NK-92 (cell line): ENCODE measurements around the gene EGFL7.
"Not testable (repeated sequence)": the region's sequence is repeated elsewhere in the genome, so short reads cannot be mapped to it uniquely, and the experiment has no call there.

Source experiments
- DNase-seq: peaks from one replicate; lab custom pipeline; 2025; ENCODE audit not compliant: unreplicated experiment; lab: John Stamatoyannopoulos, UW

The EGFL7 gene

DNA sequence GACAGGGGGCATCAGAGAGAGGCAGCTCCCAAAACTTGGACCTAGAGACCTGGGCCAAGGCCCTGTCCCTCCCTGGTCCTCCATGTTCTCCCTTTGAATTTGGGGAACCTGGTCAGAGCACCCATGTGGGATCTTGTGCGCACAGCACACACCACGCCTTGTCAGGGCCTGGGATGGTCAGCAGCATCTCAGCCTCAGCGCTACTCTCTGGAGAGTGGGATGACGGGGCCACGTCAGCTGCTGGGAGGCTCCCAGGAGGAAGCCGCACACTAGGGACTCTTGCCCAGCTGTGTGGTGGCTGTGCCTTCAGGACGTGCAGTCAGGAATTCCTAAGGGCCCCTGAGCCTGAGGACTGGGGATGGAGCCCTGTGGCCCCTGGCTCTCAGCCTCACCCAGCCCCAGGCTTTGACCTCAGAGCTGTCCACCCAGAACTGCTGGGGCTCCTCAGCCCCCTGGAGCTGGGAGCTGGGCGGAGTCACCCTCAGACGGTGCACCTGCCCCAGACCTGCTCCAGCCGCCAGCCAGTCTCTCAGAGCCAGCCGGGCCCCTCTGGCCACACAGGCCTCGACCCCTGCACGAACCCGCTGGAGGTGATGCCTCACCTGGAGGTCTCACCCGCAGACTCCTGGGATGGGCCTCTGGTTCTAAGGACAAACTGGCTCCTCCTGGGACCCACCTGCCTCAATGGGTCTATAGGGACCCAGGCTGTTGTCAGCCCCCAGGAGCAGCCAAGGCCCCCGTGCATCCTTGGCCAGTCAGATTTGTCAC lies 38.3 kb upstream of the EGFL7 start:
- no peak for DNase-seq

DNA sequence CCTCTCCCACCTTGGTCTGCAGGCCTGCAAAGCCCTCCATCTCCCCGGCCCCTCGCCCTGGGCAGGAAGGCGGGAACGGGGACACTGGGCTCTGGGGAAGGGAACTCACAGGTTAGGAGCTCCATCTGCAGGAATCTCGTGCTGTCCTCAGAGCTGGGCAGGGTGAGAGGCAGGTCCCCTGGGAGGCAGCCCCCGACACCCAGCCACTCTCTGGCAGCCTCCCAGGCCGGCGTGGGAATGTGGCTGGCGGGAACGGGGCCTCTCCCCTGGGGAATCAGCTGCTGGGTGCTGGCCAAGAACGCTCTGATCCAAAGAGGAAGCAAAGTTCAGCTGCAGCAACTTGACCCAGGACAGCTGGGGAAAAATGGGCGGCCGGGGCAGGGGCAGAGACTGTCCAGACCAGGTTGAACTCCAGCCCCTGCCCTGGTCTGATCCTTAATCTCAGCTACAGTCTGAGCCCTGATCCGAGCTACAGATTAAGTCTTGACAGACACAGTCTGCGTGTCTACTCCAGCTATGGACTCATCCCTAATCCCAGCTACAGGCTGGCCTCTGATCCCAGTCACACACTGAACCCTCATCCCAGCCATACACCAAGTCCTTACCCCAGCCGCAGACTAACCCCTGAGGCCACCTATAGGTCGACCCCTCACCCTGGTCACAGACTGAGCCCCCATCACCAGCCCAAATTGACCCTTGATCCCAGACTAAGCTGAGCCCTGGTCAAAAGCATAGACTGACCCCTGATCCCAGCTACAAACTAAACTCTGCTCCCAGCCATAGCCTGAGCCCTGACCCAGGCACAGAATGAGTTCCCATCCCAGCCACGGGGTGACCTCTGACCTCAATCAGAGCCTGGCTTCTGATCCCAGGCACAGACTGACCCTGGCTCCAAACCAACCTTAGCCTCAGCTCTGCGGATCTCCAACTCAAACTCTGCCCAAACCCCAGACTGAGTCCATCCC lies 37.3 kb upstream of the EGFL7 start:
- no peak for DNase-seq

DNA sequence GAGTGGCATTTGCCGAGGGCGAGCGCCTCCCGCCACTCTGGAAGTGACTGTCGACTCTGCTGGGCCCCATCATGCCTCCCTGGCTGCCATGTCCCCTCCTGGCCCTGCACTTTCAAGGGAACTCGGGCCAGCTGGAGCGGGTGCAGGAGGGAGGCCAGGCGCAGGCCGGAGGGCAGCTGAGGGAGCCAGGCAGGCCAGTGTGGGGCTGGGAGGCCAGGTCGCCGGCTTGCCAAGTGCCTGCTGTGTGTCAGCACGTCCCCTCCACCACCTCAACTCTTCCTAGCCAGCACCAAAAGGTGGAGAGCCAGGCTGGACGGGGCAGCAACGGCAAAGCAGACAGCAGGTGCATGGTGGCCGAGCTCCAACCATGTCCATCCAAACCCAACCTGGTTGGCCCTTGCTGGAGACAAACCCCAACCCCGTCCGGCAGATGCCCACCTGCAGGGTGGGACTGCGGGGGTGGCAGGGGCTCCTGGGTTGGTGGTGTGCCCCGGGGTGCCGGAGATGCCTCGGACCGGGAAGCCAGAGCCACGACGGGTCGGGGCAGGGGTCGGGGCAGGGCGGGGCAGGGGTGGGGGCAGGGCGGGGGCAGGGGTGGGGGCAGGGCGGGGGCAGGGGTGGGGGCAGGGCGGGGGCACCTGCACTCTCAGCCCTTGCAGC lies 36.5 kb upstream of the EGFL7 start:
- no peak for DNase-seq

DNA sequence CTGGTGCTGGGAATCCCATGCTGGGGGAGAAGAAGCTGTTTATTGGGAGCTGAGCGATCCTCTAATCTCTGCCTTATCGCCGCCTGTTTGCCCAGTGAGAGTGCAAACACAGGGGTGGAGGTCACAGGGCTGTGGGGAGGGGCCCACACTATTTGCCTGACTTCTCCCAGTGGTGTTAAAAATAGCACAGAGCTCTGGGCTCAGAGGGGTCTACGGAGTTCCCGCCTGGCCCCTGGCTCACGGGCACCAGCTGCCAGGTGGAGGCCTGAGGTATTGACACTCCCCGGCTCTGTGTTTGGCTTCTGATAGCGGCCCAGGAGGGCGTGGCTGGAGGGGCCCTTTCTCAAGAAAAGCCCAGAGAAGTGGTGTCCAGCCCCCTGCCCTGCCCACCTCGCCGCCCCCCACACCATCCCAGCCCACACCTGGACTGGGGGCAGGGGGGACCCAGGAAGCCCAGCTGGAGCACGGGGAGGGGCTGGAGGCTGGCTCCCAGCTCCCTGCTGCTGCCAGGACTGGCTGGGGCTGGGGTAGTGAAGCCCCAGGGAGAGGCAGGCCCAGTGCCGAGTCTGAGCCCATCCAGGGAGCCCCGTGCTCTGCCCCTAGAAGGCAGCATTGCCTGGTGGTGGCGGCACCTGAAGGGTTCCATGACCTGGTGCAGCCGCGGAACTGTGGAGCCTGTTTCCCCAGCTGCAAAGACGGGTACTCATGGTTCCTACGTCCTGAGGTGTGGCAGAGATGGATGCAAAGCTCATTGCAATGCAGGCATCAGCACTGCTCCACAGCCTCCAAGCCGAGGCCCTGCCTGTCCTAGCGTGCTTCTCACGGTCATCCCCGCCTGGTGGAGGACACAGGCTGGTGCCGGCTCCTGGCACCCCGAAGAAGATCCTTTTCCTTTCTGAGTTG lies 35.7 kb upstream of the EGFL7 start:
- DNase-seq = no peak

DNA sequence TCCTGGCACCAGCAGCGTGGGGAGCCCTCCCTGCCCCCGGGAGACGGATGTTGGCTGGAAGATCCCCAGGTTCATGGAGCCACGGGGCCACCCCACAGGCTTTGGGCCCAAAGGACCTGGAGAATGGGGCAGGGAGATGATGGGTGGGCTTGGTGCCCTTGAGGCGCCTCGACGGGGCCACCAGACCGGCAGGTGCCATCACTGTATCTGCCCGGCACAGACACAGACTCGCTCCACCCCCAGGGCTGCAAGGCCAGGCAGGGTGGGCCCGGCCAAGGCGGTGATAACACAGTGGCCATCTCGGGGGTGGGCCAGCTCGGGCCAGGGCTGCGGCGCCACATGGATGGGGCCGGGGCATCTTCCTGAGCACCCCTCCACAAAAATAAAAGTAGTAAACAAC lies 35.0 kb upstream of the EGFL7 start:
- DNase-seq = no peak

DNA sequence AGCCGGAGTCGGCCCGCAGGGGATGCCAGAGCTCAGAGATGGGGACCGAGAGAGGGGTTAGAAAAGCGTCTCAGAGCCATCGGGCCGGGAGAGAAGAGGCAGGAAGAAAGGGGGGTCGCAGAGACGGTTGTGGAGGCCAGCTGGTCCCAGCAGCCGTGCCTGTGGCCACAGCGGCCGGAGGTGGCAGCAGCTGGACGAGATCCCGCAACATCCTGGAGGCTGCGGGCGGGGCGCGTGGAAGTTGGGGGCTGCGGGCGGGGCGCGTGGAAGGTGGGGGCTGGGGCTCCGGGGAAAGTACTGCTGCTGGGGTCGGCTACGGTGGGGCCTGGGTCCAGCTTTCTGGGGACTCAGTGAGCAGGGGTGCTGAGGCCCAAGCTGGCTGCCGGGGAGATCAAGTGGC lies 34.4 kb upstream of the EGFL7 start:
- DNase-seq = no peak

DNA sequence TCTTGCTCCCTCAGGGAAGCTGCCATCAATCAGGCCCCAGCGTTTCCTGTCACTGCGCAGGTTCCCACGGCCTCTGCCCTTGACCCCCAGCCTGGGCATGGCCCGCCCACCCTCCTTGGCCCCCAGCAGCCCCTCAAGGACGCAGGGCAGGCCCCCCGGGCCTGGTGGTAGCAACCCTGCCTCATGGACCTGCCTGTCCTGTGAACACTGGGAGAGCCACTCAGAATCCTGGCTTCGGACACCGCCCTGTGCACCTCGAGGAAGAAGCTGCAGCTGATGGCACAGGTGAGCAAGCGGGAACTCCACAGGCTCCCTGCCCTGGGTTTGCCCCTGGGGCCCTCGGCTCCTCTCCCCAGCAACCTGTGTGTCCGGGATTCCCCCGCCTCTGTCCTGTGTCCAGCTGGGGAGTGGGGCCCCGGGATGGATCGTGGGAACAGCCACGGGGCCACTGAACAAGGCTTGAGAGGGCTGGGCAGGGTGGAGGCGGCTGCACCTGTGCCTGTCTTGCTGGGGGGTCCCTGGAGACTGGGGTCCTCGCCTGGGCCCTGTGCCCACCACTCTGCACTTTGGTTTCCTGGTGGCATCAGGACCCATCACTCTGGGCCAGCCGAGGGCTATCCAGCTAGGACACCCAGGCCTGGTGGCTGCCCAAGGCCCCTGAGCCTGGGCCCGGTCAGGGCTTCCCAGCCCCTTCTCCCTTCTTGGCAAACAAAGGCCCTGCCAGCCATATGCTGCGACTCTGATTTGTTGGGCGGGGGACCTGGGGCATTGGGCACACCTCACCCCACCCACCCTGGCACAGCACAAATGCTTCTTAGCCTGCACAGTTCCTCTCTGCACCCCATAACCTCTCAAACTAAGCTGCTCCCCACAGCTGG lies 33.5 kb upstream of the EGFL7 start:
- DNase-seq = no peak

DNA sequence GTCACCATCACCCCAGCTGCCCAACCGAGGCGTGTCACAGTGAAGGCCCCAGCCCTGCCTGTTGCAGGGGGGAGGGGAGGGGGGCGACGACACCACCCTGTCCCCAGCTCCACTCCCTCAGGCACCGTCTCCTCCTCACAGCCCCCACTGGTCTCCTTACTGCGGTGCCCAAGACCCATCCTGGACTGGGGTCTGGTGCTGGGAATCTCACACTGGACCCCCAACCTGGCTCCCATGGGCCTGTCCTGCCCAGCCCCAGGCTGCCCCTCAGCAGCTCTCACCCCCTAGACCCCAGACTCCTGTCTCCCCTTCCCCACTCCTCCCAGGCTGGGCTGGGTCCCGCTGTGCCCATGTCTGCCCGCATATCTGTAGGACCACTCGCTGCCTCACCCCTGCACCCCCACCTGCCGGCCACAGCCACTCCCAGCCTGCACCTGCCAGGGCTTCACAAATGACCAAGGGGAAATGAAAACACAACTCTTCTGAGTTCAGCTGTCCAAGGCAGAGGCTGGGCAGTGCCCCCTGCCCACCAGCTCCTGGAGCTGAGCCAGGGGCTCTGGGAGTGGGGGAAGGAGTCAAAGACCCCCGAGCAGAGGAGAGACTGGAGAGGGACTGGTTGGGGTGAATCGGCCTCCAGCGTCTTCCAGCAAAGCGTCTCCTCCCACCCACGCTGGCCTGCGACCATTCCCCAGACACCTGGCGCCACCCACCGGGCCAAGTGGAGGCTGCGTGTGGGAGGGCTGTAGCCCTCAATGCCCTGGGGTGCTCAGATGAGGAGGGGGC lies 32.6 kb upstream of the EGFL7 start:
- DNase-seq = no peak

DNA sequence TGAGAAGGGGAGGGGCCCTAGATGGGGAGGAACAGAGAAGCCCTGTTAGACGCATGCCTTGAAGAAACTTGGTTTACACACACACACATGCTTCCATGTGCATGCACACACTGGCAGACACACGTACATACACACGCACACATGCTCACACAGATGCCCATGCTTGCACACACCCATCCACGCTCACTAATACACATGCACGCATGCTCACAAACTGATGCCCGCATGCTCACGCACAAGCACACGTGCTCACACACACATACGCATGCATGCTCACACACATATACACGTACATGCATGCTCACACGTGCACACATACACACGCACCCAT lies 32.1 kb upstream of the EGFL7 start:
- DNase-seq = no peak

DNA sequence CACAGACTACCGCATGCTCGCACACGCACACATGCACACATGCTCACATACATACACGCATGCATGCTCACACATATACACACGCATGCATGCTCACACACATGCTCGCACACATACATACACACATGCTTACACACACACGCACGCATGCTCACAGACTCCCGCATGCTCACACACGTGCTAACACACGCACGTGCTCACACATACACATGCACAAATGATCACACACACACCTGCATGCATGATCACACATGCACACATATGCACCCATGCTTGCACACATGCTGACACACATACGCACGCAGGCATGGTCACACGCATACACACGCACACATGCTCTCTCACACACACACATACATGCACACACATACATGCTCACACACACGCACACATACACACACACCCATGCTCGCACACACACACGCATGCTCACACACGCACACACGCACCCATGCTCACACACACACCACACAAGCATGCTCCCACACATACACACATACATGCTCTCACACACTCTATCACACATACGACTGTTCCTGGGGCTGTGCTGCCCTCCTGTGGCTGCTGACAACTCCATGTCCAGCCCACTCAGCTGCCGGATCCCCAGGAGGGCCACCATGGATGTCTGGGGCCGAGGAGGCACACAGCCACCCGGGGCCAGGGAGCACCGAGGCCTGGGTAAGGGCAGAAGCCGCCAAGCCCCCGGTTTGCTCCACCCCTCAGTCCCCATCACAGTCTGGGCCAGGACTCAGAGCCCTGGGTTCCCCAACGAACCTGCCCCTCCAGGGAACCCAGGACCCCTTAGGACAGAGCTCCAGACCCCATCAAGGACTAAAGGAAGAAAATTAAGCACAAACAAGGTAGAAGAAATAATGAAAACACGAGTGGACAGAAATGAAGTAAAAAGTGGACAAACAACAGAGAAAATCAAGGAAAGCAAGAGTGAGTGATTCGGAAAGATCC lies 31.4 kb upstream of the EGFL7 start:
- DNase-seq = no peak

DNA sequence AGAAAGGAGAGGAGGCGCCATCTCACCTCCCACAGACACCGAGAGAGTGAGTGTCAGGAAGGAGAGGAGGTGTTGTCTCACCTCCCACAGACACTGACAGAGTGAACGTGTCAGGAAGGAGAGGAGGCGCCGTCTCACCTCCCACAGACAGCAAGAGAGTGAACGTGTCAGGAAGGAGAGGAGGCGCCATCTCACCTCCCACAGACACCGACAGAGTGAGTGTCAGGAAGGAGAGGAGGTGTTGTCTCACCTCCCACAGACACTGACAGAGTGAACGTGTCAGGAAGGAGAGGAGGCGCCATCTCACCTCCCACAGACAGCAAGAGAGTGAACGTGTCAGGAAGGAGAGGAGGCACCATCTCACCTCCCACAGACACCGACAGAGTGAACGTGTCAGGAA lies 30.6 kb upstream of the EGFL7 start:
- DNase-seq = not testable (repeated sequence)

DNA sequence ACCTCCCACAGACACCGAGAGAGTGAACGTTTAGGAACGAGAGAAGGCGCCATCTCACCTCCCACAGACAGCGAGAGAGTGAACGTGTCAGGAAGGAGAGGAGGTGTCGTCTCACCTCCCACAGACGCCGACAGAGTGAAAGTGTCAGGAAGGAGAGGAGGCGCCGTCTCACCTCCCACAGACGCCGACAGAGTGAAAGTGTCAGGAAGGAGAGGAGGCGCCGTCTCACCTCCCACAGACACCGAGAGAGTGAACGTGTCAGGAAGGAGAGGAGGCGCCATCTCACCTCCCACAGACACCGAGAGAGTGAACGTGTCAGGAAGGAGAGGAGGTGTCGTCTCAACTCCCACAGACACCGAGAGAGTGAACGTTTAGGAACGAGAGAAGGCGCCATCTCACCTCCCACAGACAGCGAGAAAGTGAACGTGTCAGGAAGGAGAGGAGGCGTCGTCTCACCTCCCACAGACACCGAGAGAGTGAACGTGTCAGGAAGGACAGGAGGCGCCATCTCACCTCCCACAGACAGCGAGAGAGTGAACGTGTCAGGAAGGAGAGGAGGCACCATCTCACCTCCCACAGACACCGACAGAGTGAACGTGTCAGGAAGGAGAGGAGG lies 30.1 kb upstream of the EGFL7 start:
- DNase-seq = not testable (repeated sequence)

DNA sequence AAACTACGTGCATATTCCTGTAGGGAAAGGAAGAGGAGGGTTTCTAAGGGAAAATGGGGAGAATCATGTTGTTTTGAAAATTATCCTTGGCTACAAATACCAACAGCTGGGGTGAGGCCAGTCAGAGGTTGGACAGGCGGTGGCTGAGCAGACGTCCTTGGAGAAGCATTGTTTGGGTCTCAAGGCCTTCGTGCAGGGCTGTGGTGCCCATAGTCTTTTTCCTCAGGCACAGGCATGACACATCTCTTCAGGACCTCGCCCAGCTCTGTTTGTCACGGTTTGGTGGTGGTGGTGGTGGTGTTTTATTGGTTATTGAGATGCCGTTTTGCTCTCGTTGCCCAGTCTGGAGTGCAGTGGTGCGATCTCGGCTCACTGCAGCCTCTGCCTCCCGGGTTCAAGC lies 27.8 kb upstream of the EGFL7 start:
- DNase-seq = no peak

DNA sequence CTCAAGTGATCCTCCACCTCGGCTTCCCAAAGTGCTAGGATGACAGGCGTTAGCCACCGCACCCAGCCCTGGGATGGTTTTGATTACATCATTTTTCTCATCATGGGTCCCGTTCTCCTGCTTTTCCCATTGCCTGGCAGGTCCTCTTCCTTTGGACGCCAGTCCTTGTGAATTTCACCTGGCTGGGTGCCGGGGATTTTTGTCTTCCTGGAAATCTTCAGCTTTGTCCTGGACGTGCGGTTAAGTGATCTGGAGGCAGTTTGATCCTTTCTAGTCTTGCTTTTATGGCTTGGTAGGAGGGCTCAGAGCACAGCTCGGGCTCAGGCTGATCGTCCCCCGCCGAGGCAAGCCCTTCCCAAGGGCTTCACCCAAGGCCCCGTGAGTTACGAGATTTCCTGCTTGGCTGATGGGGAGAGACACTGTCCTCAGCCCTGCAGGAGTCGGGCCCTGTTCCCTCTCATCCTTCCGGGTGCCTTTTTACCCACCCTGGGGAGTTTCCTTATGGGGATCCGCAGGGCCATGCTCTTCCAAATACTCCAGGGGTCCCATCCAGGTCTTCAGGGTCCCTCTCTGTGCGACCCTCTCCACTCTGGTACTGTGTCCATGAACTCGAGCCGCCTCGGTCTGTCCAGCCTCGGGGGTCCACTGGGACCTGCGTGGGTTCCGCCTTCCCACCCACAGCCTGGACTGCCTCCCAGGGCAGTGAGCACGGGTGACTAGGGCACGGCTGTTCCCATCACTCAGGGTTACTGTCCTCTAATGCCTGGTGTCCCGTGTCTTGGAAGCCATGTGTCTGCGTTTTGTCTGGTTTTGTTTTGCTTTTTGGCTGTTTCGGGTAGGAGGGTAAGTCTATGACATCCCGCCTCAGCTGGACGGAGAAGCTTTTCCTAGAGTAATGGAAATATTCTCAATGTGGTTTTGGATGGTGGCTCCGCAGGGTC lies 22.3 kb upstream of the EGFL7 start:
- no peak for DNase-seq

DNA sequence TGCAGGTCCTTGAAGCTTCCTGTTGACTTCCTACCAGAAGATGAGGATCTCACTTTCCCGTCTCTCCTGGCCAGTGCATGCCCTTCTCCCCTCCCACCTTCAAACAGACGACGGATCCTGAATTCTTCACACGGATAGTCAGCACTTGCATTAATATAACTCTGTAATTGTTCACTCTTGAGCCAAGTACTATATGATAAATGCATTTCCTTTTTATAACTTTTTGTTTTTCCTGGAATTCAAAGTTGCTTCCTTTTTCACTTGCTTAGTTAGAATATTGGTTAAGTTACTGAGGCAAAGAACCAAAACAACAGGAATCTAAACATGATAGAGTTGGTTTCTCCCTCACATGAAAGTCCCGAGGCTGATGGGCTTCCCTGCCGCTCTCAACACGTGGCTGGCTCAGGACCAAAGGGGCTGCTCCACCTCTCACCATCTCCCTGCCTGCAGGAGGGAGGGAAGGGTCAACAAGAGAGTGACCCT lies 20.2 kb upstream of the EGFL7 start:
- no peak for DNase-seq
